ENCODE results near the gene MUC4. TPM values are rescaled to one million over a fixed set of nuclear protein-coding genes. Genes with fewer than 3 reads are reported as not detected.

MUC4 gene
- total and polyA plus RNA-seq, 9 of the 15 experiments (the other 6 are each of a cell fraction or from before 2014, with no cell fraction given): under 0.01 to 0.21 (median 0.10) TPM; not detected in 4

DNA sequence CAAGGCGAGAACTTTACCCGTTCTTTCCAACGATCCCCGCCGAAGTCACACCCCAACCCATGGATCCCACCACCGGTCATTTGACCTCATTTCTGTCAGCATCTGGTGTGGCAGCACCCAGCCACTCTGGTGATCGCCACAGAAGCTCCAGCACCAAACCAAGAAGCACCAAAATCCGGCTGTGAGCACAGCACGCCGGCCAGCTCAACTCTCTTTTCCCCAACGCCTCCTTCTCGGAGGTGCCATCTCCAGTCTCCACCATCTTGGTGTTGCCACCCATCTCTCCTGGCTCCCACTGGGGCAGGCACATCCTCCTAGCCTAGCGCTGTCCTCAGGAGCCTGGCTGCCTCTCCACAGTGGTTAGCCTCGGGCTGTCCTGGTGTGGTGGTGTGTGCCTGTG is 6.5 kb downstream of the MUC4 start:
- Histone ChIP-seq H3K27me3 (ENCODE audit: control insufficient read depth in 2 of 2, insufficient read depth in 2 of 2, low read length in 2 of 2) (no peaks in the 10 kb centered on the region), H4K20me1 (replicated peaks; ENCODE audit: control insufficient read depth, insufficient read depth, low read length) (no peaks in the 10 kb centered on the region), H3K9me1 (ENCODE audit: control insufficient read depth, insufficient read depth, low read length) (no peaks in the 10 kb centered on the region), H3K36me3 (ENCODE audit: control insufficient read depth, insufficient read depth, low read length) (no peaks in the 10 kb centered on the region), H2AFZ (ENCODE audit: low read depth, low read length) (peak overlapping the region; percentile 96), H3K4me1 (replicated peaks in 1 of 2; ENCODE audit: control insufficient read depth in 2 of 2, insufficient read depth in 2 of 2, low read length in 2 of 2) (peaks cover 52 to 68% of the 10 kb centered on the region in 2 experiments), H3K27ac (ENCODE audit: extremely low read depth, low read depth, low read length) (peak overlapping the region; percentile 82; the same call in 2 of the 3 replicates), H3K9ac (ENCODE audit: insufficient read depth in 1 of 2, low read depth in 2 of 2, low read length in 2 of 2) (peak overlapping the region; percentile 67 to 79), H3K79me2 (ENCODE audit: control insufficient read depth, insufficient read depth, low read length) (no peaks in the 10 kb centered on the region), H3K9me3 (replicated peaks; ENCODE audit: control insufficient read depth, insufficient read depth, low read depth, low read length) (no peaks in the 10 kb centered on the region), H3K4me2 (ENCODE audit: insufficient read depth, low read length) (peak overlapping the region; percentile 78; the same call in 1 of the 2 replicates), H3K4me3 (no peak overlapping the region)
- WGBS (ENCODE audit: insufficient coverage, low coverage, missing lambda C conversion rate): 51% methylated on average over 12 of the region's 14 CpGs
- ChIA-PET CTCF (ENCODE audit: low intra/inter-chr PET ratio) (no interaction called here), POLR2A (interaction anchor here (0.6 to 2.0 kb wide), 6 partner anchors 10 to 130 kb away, joined by 3 to 12 read pairs (median 3); no protein-coding TSS in a partner anchor)
- intact Hi-C loops (cut with micrococcal nuclease) (no loop called here), in situ Hi-C loops (cut with MboI) (no loop called here)
- no TSS peak for BruUV-seq (replicated peaks)
- no peak for DNase-seq (ENCODE audit: extremely low read depth in 1 of 4, low spot score in 3 of 4)
- FAIRE-seq: no peak
- ATAC-seq: no peak
- no peak for TF ChIP-seq RHOXF2B (CRISPR knock-in tag; conservative IDR thresholded peaks at IDR 0.05)
- 0 out of 2 replicates have a peak, but pooled peaks have one; percentile 79 for TF ChIP-seq ATF6 (CRISPR knock-in tag; IDR thresholded peaks at IDR 0.05)
- peak; percentile 29; the same call in 1 of the 2 replicates for TF ChIP-seq GABPB1 (CRISPR knock-in tag; IDR thresholded peaks at IDR 0.05)
- TF ChIP-seq BHLHE40 (IDR thresholded peaks at IDR 0.05; ENCODE audit: low read length): no peak
- TF ChIP-seq NR4A1 (CRISPR knock-in tag; IDR thresholded peaks at IDR 0.05): no peak
- 0 out of 2 replicates have a peak, but pooled peaks have one; percentile 26 for TF ChIP-seq NR4A1 (tag; IDR thresholded peaks at IDR 0.05)
- no peak for TF ChIP-seq ATF1 (CRISPR knock-in tag; IDR thresholded peaks at IDR 0.05)
- TF ChIP-seq ATF1 (tag; IDR thresholded peaks at IDR 0.05): 0 out of 2 replicates have a peak, but pooled peaks have one; percentile 4
- TF ChIP-seq, protein P1, sequence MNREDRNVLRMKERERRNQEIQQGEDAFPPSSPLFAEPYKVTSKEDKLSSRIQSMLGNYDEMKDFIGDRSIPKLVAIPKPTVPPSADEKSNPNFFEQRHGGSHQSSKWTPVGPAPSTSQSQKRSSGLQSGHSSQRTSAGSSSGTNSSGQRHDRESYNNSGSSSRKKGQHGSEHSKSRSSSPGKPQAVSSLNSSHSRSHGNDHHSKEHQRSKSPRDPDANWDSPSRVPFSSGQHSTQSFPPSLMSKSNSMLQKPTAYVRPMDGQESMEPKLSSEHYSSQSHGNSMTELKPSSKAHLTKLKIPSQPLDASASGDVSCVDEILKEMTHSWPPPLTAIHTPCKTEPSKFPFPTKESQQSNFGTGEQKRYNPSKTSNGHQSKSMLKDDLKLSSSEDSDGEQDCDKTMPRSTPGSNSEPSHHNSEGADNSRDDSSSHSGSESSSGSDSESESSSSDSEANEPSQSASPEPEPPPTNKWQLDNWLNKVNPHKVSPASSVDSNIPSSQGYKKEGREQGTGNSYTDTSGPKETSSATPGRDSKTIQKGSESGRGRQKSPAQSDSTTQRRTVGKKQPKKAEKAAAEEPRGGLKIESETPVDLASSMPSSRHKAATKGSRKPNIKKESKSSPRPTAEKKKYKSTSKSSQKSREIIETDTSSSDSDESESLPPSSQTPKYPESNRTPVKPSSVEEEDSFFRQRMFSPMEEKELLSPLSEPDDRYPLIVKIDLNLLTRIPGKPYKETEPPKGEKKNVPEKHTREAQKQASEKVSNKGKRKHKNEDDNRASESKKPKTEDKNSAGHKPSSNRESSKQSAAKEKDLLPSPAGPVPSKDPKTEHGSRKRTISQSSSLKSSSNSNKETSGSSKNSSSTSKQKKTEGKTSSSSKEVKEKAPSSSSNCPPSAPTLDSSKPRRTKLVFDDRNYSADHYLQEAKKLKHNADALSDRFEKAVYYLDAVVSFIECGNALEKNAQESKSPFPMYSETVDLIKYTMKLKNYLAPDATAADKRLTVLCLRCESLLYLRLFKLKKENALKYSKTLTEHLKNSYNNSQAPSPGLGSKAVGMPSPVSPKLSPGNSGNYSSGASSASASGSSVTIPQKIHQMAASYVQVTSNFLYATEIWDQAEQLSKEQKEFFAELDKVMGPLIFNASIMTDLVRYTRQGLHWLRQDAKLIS (CRISPR knock-in tag; IDR thresholded peaks at IDR 0.05): peak; percentile 54; the same call in 1 of the 2 replicates
- peak in 1 of 2 experiments; percentile 7 for TF ChIP-seq E2F6 (IDR thresholded peaks at IDR 0.05; ENCODE audit: borderline replicate concordance in 1 of 2, extremely low read depth in 1 of 2, insufficient read depth in 1 of 2, insufficient read length in 1 of 2, low read depth in 1 of 2, low read length in 1 of 2, poor library complexity in 1 of 2, severe bottlenecking in 1 of 2)

Data from K562 (cell line).